ENCODE measurements around the gene KDM4B.

Gene KDM4B

GRCh38 chr19:5150902-5151741, 182.2 kb downstream of the KDM4B start:
- Histone ChIP-seq H3K9me3 (ENCODE audit: control insufficient read depth, insufficient read depth, low read length) (no peaks in the 10 kb centered on the region), H3K9me2 (replicated peaks; ENCODE audit: control insufficient read depth, low read length) (no peaks in the 10 kb centered on the region), H3K27me3 (ENCODE audit: control insufficient read depth, low read length) (no peaks in the 10 kb centered on the region), H3K4me1 (ENCODE audit: control insufficient read depth, low read length) (no peaks in the 10 kb centered on the region), H3F3A (ENCODE audit: control insufficient read depth, insufficient read depth) (no peaks in the 10 kb centered on the region), H3K27ac (ENCODE audit: low read depth, low read length) (no peak overlapping the region), H3K36me3 (ENCODE audit: control insufficient read depth, low read length) (peaks cover 3% of the 10 kb centered on the region; the same call in 1 of the 2 replicates), H3K79me2 (ENCODE audit: control insufficient read depth, low read length) (no peaks in the 10 kb centered on the region), H3K4me3 (ENCODE audit: low read length) (no peak overlapping the region), H4K20me1 (ENCODE audit: control insufficient read depth, insufficient read depth, low read depth, low read length) (no peaks in the 10 kb centered on the region; the same call in 1 of the 2 replicates), H3K4me2 (ENCODE audit: low read length) (no peak overlapping the region)
- TF ChIP-seq EZH2phosphoT487 (IDR thresholded peaks at IDR 0.05; ENCODE audit: borderline replicate concordance, low read length) (no peak), CTCF (IDR thresholded peaks at IDR 0.05; ENCODE audit: low read depth, low read length, poor library complexity, severe bottlenecking) (no peak)

DNA sequence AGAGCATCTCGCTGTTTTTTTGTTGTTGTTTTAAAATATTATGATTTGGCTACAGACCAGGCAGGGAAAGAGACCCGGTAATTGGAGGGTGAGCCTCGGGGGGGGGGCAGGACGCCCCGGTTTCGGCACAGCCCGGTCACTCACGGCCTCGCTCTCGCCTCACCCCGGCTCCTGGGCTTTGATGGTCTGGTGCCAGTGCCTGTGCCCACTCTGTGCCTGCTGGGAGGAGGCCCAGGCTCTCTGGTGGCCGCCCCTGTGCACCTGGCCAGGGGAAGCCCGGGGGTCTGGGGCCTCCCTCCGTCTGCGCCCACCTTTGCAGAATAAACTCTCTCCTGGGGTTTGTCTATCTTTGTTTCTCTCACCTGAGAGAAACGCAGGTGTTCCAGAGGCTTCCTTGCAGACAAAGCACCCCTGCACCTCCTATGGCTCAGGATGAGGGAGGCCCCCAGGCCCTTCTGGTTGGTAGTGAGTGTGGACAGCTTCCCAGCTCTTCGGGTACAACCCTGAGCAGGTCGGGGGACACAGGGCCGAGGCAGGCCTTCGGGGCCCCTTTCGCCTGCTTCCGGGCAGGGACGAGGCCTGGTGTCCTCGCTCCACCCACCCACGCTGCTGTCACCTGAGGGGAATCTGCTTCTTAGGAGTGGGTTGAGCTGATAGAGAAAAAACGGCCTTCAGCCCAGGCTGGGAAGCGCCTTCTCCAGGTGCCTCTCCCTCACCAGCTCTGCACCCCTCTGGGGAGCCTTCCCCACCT, 183.3 kb downstream of the KDM4B start:
- Histone ChIP-seq H3K79me2 (ENCODE audit: control insufficient read depth, low read length) (no peaks in the 10 kb centered on the region), H3K4me3 (ENCODE audit: low read length) (no peak overlapping the region), H3K27me3 (ENCODE audit: control insufficient read depth, low read length) (no peaks in the 10 kb centered on the region), H3K36me3 (ENCODE audit: control insufficient read depth, low read length) (no peaks in the 10 kb centered on the region), H3K9me3 (ENCODE audit: control insufficient read depth, insufficient read depth, low read length) (no peaks in the 10 kb centered on the region), H3K9me2 (replicated peaks; ENCODE audit: control insufficient read depth, low read length) (no peaks in the 10 kb centered on the region), H4K20me1 (ENCODE audit: control insufficient read depth, insufficient read depth, low read depth, low read length) (no peaks in the 10 kb centered on the region; the same call in 1 of the 2 replicates), H3K27ac (ENCODE audit: low read depth, low read length) (no peak overlapping the region), H3F3A (ENCODE audit: control insufficient read depth, insufficient read depth) (no peaks in the 10 kb centered on the region), H3K4me2 (ENCODE audit: low read length) (no peak overlapping the region), H3K4me1 (ENCODE audit: control insufficient read depth, low read length) (no peaks in the 10 kb centered on the region)
- TF ChIP-seq EZH2phosphoT487 (IDR thresholded peaks at IDR 0.05; ENCODE audit: borderline replicate concordance, low read length), result no peak
- TF ChIP-seq CTCF (IDR thresholded peaks at IDR 0.05; ENCODE audit: low read depth, low read length, poor library complexity, severe bottlenecking), result no peak

- H3K27me3 ChIP-seq (ENCODE audit: control insufficient read depth, low read length), result no peaks in the 10 kb centered on the region
- no peak overlapping the region for H3K27ac ChIP-seq (ENCODE audit: low read depth, low read length)
- no peak for TF ChIP-seq CTCF (IDR thresholded peaks at IDR 0.05; ENCODE audit: low read depth, low read length, poor library complexity, severe bottlenecking)
- no peak overlapping the region for H3K4me3 ChIP-seq (ENCODE audit: low read length)
- no peaks in the 10 kb centered on the region for H3K9me2 ChIP-seq (replicated peaks; ENCODE audit: control insufficient read depth, low read length)
- H3K4me1 ChIP-seq (ENCODE audit: control insufficient read depth, low read length), result no peaks in the 10 kb centered on the region
- no peak overlapping the region for H3K4me2 ChIP-seq (ENCODE audit: low read length)
- H3K36me3 ChIP-seq (ENCODE audit: control insufficient read depth, low read length), result no peaks in the 10 kb centered on the region
- H3K79me2 ChIP-seq (ENCODE audit: control insufficient read depth, low read length), result no peaks in the 10 kb centered on the region
- H3F3A ChIP-seq (ENCODE audit: control insufficient read depth, insufficient read depth), result no peaks in the 10 kb centered on the region
- no peaks in the 10 kb centered on the region; the same call in 1 of the 2 replicates for H4K20me1 ChIP-seq (ENCODE audit: control insufficient read depth, insufficient read depth, low read depth, low read length)
- no peaks in the 10 kb centered on the region; the same call in 1 of the 2 replicates for H3K9me3 ChIP-seq (ENCODE audit: control insufficient read depth, insufficient read depth, low read length)
Measured at GRCh38 chr19:5152767-5153532, 184.0 kb downstream of the KDM4B start.
